OCI-LY3 (cell line): ENCODE results near the gene TRIM33.

Experiments used
- EZH2phosphoT487 ChIP-seq: fragments of 200-600 bp; shearing (Covaris generic); IDR thresholded peaks from 2 replicates; pipeline ENCODE4 v1.6.1; 2018; ENCODE audit warnings: antibody characterized with exemption, mixed run types, low read depth
- TF ChIP-seq, protein P1 (sequence below): fragments of 200-600, 300-600 bp; sonication (generic); IDR thresholded peaks from 2 replicates; pipeline ENCODE4 v1.5.1; 2014; ENCODE audit warnings: antibody characterized with exemption, low read length, low read depth

DNA sequence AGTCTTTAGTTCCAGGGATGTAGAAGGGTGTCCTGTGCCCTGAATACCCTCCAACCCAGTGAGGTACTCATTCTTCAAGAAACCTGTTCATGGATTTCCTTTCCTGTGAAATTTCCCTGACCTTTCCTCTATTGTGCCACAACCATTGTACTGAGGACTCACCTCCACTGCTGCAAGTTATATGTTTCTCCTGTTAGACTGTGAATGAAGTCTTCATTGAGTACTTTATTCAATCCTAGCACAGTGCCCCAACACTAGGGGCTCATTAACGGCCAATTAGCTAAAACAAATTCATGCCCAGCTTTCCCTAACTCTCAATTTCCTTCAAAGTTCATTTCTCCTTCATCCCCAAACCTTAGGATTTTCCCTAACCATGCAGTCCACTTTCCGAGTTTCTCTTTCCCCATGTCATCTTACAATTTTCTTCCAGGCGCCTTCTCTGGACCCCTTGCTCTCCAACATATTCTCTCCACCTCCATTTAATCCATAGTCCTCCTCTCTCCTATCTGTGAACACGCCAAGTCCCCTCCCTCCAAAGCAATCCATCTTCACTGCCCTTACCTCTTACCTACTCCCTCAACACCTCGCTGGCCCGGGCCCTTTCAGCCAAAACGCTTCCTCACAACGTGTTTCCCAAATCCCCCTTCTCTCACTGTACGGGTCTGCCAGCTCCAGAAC is 1.3 kb downstream of the TRIM33 start:
- TF ChIP-seq, protein P1, sequence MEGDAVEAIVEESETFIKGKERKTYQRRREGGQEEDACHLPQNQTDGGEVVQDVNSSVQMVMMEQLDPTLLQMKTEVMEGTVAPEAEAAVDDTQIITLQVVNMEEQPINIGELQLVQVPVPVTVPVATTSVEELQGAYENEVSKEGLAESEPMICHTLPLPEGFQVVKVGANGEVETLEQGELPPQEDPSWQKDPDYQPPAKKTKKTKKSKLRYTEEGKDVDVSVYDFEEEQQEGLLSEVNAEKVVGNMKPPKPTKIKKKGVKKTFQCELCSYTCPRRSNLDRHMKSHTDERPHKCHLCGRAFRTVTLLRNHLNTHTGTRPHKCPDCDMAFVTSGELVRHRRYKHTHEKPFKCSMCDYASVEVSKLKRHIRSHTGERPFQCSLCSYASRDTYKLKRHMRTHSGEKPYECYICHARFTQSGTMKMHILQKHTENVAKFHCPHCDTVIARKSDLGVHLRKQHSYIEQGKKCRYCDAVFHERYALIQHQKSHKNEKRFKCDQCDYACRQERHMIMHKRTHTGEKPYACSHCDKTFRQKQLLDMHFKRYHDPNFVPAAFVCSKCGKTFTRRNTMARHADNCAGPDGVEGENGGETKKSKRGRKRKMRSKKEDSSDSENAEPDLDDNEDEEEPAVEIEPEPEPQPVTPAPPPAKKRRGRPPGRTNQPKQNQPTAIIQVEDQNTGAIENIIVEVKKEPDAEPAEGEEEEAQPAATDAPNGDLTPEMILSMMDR = no peak
- no peak for TF ChIP-seq EZH2phosphoT487
